ENCODE results near the gene NDC80.
A peak's percentile ranks its signal among the peaks of the same experiment; 100 is the strongest.
"Not testable (repeated sequence)": the region's sequence is repeated elsewhere in the genome, so short reads cannot be mapped to it uniquely, and the experiment has no call there.

NDC80 gene

DNA sequence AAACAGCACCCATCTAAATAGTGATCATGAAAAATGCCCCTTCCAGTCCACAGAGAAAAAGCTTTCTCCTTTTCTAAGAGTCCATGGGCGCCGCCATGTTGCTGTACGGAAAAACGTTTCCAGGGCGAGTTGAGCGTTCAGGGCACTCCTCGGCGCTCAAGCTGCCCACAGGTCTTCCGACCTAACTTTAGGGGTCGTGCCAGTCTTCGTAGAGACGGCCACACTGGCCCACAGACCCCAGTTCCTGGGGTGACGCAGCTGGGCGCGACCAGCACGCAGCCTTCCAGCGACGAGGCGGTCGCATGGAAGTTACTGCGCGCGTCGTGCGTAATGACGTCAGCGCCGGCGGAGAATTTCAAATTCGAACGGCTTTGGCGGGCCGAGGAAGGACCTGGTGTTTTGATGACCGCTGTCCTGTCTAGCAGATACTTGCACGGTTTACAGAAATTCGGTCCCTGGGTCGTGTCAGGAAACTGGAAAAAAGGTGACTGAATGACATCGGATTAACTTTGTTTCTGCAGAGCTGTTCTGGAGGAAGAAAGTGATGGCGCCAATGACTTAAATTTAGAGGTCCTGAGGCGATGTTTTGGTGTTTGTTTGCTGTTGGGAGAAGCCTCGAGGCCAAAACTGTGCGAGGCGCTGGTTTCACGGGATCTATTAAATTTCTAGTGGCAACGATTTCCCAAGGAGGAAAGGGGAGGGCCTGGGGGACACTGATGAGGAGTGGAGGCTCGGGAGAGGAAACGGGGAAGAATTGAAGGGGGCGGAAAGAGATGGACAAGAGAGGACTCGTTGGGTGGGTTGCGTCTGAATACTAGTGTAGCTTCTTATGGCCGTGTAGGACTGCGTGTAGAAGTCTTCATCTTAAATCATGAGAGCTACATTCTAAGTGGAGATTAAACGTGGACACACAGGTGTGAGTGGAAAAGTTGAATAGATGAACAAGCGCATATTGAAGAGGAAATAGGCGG is at the start of gene NDC80, which contains the start of gene METTL4:
TSS of gene NDC80 (plus strand) at position 358 of the 971 bp plus-strand sequence. CDS start 1,429 bp downstream, outside the sequence.
TSS of gene METTL4 (minus strand) at position 306 of the 971 bp plus-strand sequence. CDS start 4,289 bp downstream, outside the sequence.
- DNase-seq (ENCODE audit: low read depth), result peak; percentile 88

DNA sequence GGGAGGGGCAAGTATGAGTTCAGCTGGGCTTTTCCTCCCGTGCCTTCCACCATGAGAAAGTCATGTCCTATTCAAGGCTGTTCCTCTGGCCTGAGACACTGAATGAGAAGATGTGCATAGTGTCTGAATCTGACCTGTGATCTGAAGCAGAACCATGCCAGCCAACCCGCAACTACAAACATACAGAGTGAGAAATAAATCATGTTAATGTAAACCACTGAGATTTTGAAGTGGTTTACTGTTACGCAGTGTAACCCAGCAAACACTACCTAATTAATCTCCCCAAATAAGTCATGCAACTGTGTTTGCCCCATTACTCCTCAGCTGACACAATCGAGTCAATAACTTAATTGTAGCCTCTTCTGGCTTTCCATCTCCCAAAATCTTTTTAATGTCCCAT is 49.2 kb upstream of the NDC80 start:
- no peak for DNase-seq (ENCODE audit: low read depth)

DNA sequence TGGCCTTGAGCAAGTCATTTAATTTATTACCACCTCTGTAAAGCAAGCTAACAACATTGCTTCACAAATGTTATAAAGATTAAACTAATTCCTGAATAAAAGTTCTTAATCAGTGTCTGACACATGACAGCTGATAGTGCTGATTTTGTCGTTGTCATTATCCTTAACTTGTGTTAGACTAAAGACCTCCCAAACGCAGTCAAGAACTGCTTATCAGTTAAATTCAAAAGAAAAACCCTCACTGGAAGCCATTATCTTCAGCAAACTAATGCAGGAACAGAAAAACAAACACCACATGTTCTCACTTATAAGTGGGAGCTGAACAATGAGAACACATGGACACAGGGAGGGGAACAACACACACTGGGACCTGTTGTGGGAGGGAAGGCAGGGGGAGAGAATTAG is 46.6 kb upstream of the NDC80 start:
- not testable (repeated sequence) for DNase-seq (ENCODE audit: low read depth)

- DNase-seq (ENCODE audit: low read depth), result no peak
Measured at GRCh38 chr18:2526329-2526728, 45.0 kb upstream of the NDC80 start.

- no peak for DNase-seq (ENCODE audit: low read depth)
Measured at GRCh38 chr18:2529154-2529553, 42.2 kb upstream of the NDC80 start.

DNA sequence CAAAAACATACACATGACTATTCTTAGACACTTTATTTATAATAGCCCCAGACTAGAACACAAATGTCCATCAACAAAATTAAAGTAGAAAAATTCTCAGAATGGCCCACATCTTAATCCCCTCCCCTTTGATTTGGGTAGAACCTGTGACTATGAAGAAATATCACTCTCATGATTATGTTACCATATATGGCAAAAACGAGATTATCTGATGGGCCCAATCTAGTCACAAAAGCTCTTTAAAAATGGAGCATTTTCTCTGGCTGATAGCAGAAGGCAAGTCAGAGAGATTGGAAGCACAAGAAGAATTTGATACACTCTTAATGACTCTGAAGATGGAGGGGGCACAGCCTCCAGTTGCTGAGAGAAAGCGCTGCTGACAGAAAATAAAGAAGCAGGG is 39.6 kb upstream of the NDC80 start:
- DNase-seq (ENCODE audit: low read depth), result no peak

- no peak for DNase-seq (ENCODE audit: low read depth)
Measured at GRCh38 chr18:2532797-2533196, 38.6 kb upstream of the NDC80 start.

DNA sequence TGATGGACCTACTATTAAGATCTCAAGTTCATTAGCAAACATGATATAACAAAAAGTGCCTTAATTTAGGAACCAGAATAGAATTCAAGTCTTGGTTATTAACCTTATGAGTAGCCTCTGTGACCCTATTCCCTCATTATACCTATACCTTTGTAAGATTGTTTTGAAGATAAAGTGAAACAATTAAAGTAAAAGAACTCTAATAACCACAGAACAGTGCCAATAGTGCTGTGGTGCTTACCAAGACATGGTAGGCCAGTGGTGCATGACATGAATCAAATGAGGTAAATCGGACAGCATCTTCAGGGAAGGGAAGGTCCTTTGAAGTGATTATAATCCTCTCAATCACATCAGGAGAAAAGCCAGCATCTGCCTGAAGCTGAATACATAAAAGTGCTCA is 36.5 kb upstream of the NDC80 start:
- DNase-seq (ENCODE audit: low read depth), result no peak

- no peak for DNase-seq (ENCODE audit: low read depth)
Measured at GRCh38 chr18:2535419-2535910, 35.9 kb upstream of the NDC80 start.

DNA sequence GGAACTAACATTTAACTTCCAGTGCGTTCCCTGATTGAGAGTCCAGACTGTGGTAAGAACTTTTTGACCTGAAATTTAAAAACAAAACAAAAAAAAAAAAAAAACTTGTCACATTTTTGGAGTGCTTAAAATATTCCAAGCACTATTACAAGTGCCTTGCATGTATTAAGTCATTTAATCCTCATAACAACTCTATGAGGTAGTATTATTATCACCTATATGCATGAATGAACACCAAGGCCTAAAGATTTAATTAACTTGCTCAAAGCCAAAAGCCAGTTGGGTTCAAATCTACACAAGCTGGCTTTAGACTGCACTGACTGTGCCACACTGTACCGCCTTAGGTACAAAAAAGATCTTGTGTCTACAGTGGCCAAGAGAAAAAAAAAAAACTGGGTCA is 35.3 kb upstream of the NDC80 start:
- no peak for DNase-seq (ENCODE audit: low read depth)

- DNase-seq (ENCODE audit: low read depth), result peak; percentile 57
Measured at GRCh38 chr18:2536493-2536892, 34.9 kb upstream of the NDC80 start.

GRCh38 chr18:2537296-2537695 is 34.1 kb upstream of the NDC80 start:
- DNase-seq (ENCODE audit: low read depth), result no peak

DNA sequence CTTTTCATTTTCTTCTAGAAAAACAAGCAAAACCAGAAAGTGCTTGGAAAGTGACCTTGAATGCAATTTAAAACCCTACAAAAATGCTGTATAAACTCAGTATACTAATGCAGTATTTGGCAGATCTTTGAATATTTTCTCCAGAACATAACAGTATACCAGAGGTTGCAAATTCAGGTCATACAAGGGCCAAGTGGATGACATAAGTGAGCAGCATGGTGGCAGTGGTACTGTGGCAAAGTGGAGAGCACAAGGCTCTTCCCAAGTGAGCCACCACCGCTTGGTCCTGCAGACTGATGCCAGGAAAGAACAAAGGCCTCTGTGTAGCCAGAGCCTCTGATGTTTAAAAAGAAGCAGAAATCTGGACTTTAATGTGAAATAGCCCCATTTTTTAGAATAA is 33.1 kb upstream of the NDC80 start:
- DNase-seq (ENCODE audit: low read depth), result no peak

DNA sequence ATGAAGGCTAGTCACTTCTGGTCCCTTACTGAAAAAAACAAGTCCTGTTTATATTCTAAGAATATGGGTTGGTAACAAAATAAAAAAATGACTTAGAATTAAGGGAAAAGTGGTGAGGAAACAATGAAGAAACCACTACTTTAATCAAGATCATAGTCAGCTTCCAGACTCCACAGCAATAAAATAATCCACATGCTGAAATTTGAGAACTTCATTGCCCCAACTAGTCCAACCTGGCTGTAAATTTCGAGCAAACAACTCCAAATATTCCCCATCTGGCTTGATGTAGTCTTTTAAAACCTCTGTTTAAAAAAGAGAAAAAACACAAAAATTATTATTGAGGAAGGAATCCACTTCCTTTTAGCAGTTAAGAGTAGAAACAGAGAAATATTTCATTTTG is 32.5 kb upstream of the NDC80 start:
- DNase-seq (ENCODE audit: low read depth), result peak; percentile 23

DNA sequence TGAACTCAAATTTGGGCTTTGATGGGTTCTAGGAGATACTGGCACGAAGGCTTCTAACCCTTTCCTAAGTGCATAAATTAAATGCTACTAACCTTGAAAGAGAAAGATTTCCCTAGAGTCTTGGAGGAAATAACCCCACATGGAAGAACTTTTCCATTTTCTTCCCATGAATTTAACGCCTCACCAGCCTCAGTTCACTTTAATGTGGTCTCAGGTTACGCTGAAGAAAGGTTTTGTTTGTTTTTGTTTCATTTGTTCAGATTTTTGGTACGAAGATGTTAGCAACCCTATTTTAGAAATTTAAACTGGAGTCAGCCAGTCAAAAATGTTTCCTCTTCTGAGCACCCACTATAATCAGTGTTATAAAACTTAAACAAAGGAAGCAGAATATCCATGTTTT is 30.8 kb upstream of the NDC80 start:
- no peak for DNase-seq (ENCODE audit: low read depth)

GRCh38 chr18:2541925-2542563 is 29.3 kb upstream of the NDC80 start:
- peak; percentile 20 for DNase-seq (ENCODE audit: low read depth)

DNA sequence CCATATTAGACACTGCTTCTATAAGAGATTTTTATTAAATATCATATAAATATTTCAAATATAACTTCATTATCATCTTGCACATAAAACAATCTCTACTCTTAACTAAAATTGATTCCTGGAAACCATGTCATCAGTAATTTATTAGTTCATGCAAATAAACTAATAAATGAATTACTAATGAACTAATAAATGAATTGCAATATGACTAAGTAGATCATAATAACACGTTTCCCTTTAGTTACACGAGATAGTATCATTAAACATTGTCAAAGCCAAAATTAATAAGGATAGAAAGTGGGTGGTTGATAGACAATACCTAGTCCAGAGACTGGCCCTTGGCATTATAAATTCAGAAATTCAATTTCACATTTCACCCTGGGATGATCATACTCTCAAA is 26.2 kb upstream of the NDC80 start:
- no peak for DNase-seq (ENCODE audit: low read depth)

GRCh38 chr18:2547477-2548087 is 23.8 kb upstream of the NDC80 start:
- peak; percentile 48 for DNase-seq (ENCODE audit: low read depth)

DNA sequence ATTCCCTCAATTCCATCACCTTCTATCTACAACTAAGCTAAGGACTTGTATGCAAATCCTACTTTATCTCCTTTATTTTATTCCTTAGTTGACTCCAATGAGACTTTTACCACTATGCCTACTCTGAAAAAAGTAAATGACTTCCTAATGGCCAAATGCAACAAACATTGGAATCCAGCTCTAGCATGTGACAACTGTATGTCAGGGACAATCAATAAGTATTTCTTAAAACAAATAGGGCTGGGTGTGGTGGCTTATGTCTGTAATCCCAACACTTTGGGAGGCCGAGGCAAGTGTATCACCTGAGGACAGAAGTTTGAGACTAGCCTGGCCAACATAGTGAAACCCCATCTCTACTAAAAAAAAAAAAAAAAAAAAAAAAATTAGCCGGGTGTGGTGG is 21.9 kb upstream of the NDC80 start:
- no peak for DNase-seq (ENCODE audit: low read depth)

DNA sequence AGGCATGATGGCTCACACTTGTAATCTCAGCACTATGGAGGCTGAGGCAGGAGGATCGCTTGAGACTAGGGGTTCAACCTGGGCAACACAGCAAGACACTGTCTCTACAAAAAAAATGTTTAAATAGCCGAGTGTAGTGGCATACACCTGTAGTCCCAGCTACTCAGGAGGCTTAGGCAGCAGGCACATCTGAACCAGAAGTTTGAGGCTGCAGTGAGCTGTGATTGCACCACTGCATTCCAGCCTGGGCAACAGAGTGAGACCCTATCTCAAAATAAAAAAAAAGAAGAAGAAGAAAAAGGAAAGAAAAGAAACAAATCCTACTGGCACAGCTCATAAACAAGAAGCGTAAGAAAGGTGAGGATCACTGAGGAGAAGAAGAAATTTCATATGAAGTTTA is 19.9 kb upstream of the NDC80 start:
- no peak for DNase-seq (ENCODE audit: low read depth)

DNA sequence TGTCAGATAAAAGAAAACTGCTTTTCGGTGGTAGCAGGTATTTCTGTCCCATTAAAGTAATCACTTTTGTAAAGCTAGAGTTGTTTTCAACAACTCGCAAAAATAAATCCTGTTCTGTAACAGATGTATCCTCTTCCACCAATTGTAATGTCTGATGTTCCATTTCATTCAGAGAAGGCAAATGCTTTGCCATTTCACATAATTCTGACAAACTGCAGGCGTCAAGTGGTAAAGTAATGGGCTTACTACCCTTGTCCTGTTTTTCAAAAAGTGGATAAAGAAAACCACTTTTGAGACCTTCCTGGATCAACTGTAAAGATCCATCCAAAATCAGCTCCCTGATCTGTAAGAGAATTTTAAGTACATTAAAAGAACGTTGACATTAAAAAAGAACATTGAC is 16.7 kb upstream of the NDC80 start:
- DNase-seq (ENCODE audit: low read depth), result no peak

- no peak for DNase-seq (ENCODE audit: low read depth)
Measured at GRCh38 chr18:2555895-2556294, 15.5 kb upstream of the NDC80 start.

GRCh38 chr18:2557536-2557935 is 13.8 kb upstream of the NDC80 start:
- DNase-seq (ENCODE audit: low read depth), result no peak
